Adrenal gland (tissue), 12 donors: ENCODE results near the gene LIMS2. TPM values are rescaled to one million over a fixed set of nuclear protein-coding genes. Genes with fewer than 3 reads are reported as not detected.

Experiments
- DNase-seq, 7 donors: peaks; one replicate each; pipeline ENCODE4 v3.0.0-alpha.2; 2019 to 2020
- H3K27ac ChIP-seq, 5 donors: fragments of 200-600 bp; sonication (generic) in 4 of 5; 1 replicate in 3 of 5; 2 replicates in 2 of 5; pipeline versions ENCODE4 v1.5.1 to v1.8.0; 2016 to 2020; ENCODE audit warnings: mild to moderate bottlenecking in 1 of 5
- H3K27me3 ChIP-seq: fragments of 200-600 bp; 2 replicates; pipeline ENCODE4 v1.8.0; 2021
- H3K36me3 ChIP-seq, 2 donors: fragments of 200-600 bp; replicated peaks in 1 of 2; 1 replicate in 1 of 2; 2 replicates in 1 of 2; pipeline versions ENCODE4 v1.5.1 to v1.8.0; 2018 to 2022
- H3K4me1 ChIP-seq, 2 donors: fragments of 200-600 bp; replicated peaks in 1 of 2; 1 replicate in 1 of 2; 2 replicates in 1 of 2; pipeline versions ENCODE4 v1.5.1 to v1.8.0; 2018 to 2021
- H3K4me3 ChIP-seq, 4 donors: fragments of 200-600 bp; sonication (generic) in 3 of 4; one replicate each; pipeline ENCODE4 v1.5.1; 2016 to 2018
- H3K9me3 ChIP-seq, 3 donors: fragments of 200-600 bp; sonication (generic) in 1 of 3; replicated peaks in 1 of 3; 1 replicate in 2 of 3; 2 replicates in 1 of 3; pipeline versions ENCODE4 v1.5.1 to v1.8.0; 2016 to 2021
- CTCF ChIP-seq, 6 experiments: fragments of 450-650 bp in 4 of 6; fragments of 200-600 bp in 2 of 6; sonication (generic) in 1 of 6; IDR thresholded peaks; 1 replicate in 5 of 6; 2 replicates in 1 of 6; pipeline versions ENCODE4 v1.5.1 to v1.8.0; 2016 to 2021; ENCODE audit warnings: antibody characterized with exemption in 6 of 6, mild to moderate bottlenecking in 2 of 6, moderate library complexity in 1 of 6
- POLR2A ChIP-seq, 2 donors: fragments of 450-650 bp; IDR thresholded peaks; one replicate each; pipeline ENCODE4 v1.6.1; 2017; ENCODE audit warnings: antibody characterized with exemption in 2 of 2, mild to moderate bottlenecking in 2 of 2, moderate library complexity in 1 of 2
- WGBS, 4 donors: extraction: QIAGEN DNeasy Blood & Tissue Kit in 2 of 4; methylation state at CpG; one replicate each; pipeline versions ENCODE4 v1.1.5 to v1.1.7; 2013 to 2017; 5-methylcytosine and 5-hydroxymethylcytosine counted together
- intact Hi-C, 2 donors: fragments of 100-400 bp; cut with DNase I; formaldehyde crosslinking; loops; one replicate each; pipeline versions ENCODE4 v1.14.1 to v1.15.0; 2022 to 2023
- polyA plus RNA-seq, 3 donors: library from polyadenylated mRNA; stranded (reverse); fragments of 200-250 nt in 2 of 3; fragments of 350-450 nt in 1 of 3; fragmentation: Illumina TruSeq in 1 of 3; extraction: RNeasy Lipid Tissue Mini Kit (QIAGEN cat#74804) in 1 of 3; gene quantifications; one replicate each; pipeline ENCODE4 v1.2.3, GENCODE V29; 2013 to 2014
- total RNA-seq, 9 donors: library from RNA; depleted of rRNA in 4 of 9; stranded (reverse); fragments of >200 nt in 4 of 9; fragments of 120-200 nt in 1 of 9; fragmentation: NEBNext Ultra II Directional in 1 of 9; extraction: Animal tissue kit (Norgen Biotek cat#: 25700) in 1 of 9; gene quantifications; one replicate each; pipeline versions ENCODE4 v1.1.0 to v1.2.4, GENCODE V29; 2013 to 2023
- donor health status: healthy with polysubstance abuse.
- donor health status: Bipolar disorder and iron deficiency.
- donor health status: DM: yes; HTN: yes; CAD: no.
- donor health status: DM: no; HTN: no; CAD: no.
- donor health status: DM: no; HTN: no; CAD: no.
- donor health status: DM: yes; HTN: yes; CAD: no.

Gene LIMS2
- total and polyA plus RNA-seq, 12 donors = 1.4 to 142 (median 16.1) TPM

- DNase-seq = peak in 3 of 7 donors; percentile 1 to 33 (median 5)
- Histone ChIP-seq H3K36me3 (no peaks in the 10 kb centered on the region), H3K4me1 (no peaks in the 10 kb centered on the region), H3K27me3 (no peaks in the 10 kb centered on the region), H3K27ac (no peak overlapping the region), H3K9me3 (peaks cover 0 to 4% (median 0%) of the 10 kb centered on the region in 3 donors), H3K4me3 (no peak overlapping the region)
- intact Hi-C loops = no loop called here
- no peak for TF ChIP-seq CTCF (IDR thresholded peaks at IDR 0.05)
- WGBS, 4 donors = 73 to 82% (median 79%) methylated on average over 18 of the region's 18 CpGs
Observed at GRCh38 chr2:127615511-127616166, 59.7 kb downstream of the LIMS2 start.

DNA sequence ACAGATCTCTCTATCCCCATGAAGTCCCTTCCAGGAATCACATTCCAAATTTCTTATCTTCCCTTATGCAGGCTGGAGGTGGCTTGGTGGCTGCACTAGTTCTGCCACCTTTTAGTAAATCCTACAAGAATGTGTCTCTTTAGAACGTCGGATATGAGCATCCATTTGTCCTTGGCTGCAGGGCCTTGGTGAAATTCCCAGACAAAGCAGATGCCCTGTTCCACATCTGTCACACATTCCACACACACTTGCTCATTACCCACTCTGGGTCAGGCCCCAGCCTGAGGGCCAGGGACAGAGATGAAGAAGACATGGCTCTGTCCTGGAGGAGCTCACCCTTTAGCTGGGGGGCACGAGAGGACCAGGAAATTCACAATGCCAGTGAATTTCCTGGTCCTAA lies 60.6 kb downstream of the LIMS2 start:
- H3K4me3 ChIP-seq = no peak overlapping the region
- no peak overlapping the region for H3K27ac ChIP-seq
- H3K9me3 ChIP-seq = peaks cover 0 to 4% (median 0%) of the 10 kb centered on the region in 3 donors
- 35 to 59% (median 47%) methylated on average over 3 of the region's 3 CpGs for WGBS, 4 donors
- no peaks in the 10 kb centered on the region for H3K36me3 ChIP-seq
- DNase-seq = peak in 3 of 7 donors; percentile 7 to 38 (median 11)
- H3K4me1 ChIP-seq = no peaks in the 10 kb centered on the region
- TF ChIP-seq CTCF (IDR thresholded peaks at IDR 0.05) (no peak), POLR2A (IDR thresholded peaks at IDR 0.05) (no peak)
- intact Hi-C loops = no loop called here
- no peaks in the 10 kb centered on the region for H3K27me3 ChIP-seq

GRCh38 chr2:127614246-127614645 lies 61.1 kb downstream of the LIMS2 start:
- TF ChIP-seq POLR2A (IDR thresholded peaks at IDR 0.05) (no peak), CTCF (IDR thresholded peaks at IDR 0.05) (no peak)
- H3K36me3 ChIP-seq = no peaks in the 10 kb centered on the region
- 92 to 95% (median 93%) methylated on average over 2 of the region's 2 CpGs for WGBS, 4 donors
- DNase-seq = peak in 1 of 7 donors; percentile 5
- H3K4me1 ChIP-seq = no peaks in the 10 kb centered on the region
- no peak overlapping the region for H3K27ac ChIP-seq
- H3K27me3 ChIP-seq = no peaks in the 10 kb centered on the region
- intact Hi-C loops = no loop called here
- H3K9me3 ChIP-seq = peaks cover 0 to 4% (median 0%) of the 10 kb centered on the region in 3 donors
- no peak overlapping the region for H3K4me3 ChIP-seq

DNA sequence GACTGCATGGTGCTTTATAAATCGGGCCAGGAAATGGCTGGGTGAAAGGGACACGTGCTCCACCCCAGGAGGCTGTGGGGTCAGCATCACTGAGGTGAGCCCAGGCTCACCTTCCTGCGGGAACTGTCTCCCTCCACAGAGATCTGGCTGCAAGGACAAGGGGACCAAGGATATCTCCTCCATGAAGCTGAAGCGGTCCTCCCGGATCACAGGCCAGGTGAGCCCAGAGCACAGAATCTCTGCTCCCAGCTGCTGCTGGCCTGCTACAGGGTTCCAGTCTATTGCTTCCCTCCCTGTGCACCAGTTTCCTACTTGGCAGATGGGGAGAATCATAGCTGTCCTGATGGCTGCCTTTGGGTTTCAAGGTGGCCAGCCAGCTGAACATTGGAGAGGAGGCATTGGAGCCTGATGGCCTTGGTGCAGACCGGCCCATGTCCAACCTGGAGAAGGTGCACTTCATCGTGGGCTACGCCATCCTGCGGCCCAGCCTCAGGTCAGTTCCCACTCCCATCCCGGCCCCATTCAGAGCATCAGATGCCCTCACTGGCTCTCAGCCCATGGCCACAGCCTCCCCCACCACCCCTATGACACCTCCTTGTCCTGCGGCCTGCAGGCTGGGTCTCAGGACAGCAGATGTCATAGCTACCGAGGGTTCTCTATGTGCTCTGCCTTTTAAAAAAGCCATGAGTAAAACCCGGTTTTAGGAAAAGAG lies 63.1 kb downstream of the LIMS2 start:
- TF ChIP-seq POLR2A (IDR thresholded peaks at IDR 0.05) = no peak
- no peak for TF ChIP-seq CTCF (IDR thresholded peaks at IDR 0.05)
- Histone ChIP-seq H3K27me3 (no peaks in the 10 kb centered on the region), H3K4me1 (no peaks in the 10 kb centered on the region), H3K4me3 (no peak overlapping the region), H3K27ac (no peak overlapping the region), H3K36me3 (no peaks in the 10 kb centered on the region), H3K9me3 (peaks cover 0 to 4% (median 0%) of the 10 kb centered on the region in 3 donors)
- peak in 4 of 7 donors; percentile 2 to 39 (median 5) for DNase-seq
- 89 to 97% (median 90%) methylated on average over 12 to 13 of the region's 13 CpGs for WGBS, 4 donors
- intact Hi-C loops = no loop called here
